Stimulated activated CD4-positive, alpha-beta T cell treated with anti-CD3 and anti-CD28 coated beads, Interleukin-15, amount 100 ng/mL, for 48 hours (primary cell): ENCODE measurements around the gene DNAH10.
"Not testable (repeated sequence)": the region's sequence is repeated elsewhere in the genome, so short reads cannot be mapped to it uniquely, and the experiment has no call there.

Experiments used
- DNase-seq, 2 donors: peaks; one replicate each; pipeline ENCODE4 v3.0.0-alpha.2; 2020; ENCODE audit warnings: low read depth in 2 of 2

Gene DNAH10

DNA sequence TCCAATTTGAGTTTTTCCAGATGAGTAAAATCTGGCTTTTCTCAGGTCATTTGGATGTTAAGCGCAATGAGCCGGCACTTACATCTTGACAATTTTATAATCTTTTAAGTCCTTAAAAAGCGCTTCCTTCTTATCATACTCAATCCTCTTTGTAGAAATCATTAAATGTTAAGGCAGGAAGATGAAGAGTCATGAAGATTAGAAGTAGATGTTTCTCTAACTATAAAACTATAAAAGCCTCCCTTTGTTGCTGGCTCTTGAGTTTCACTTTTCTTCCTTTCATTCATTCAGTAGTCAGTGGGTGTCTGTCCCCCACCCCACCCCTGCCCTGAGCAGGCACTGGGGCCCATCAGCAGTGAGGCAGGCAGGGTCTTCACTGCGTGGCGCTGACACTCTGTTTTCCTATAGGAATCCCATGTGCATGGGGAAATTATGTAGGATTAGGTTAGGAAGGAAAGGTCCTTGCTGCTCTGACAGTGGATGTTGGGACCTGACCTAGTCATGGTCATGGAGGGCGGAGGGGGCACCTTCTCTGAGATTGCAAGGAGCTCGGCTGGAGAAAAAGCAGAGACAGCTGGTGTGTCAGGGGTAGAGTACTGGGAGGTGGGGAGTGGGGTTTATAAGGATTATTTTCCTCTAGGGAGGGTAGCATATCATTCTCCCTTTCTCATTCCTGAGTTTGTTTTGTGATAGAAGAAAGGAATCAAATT lies 144.8 kb downstream of the DNAH10 start:
- DNase-seq: no peak

DNA sequence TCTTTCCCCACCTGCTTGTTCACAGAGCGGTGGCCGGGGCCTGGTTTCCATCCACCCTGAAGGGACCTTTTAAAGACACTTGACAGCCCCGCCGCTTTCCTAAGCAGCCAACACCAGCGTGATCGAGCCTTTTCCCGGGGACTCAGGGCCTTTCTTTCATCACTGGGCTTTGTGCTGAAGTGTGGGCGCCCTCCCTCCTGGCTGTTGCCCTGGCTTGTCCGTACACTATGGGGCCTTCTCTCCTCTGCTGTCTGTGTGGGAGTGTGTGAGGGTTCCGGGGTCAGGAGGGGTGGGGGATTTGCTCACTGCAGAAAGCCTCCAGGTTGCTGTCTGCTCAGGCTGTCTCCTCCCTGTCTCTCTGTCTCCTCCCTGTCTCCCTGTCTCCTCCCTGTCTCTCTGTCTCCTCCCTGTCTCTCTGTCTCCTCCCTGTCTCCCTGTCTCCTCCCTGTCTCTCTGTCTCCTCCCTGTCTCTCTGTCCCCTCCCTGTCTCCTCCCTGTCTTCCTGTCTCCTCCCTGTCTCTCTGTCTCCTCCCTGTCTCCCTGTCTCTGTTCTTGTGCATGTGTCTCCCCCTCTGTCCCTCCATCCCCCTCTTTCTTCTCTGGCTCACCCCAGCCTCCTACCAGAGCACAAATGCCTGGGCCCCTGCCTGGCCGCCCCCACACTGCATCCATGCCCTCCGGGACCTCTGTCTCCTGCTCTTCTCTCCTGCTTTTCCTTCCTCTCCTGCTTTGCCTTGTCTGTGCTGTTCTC lies 145.8 kb downstream of the DNAH10 start:
- DNase-seq: no peak

DNA sequence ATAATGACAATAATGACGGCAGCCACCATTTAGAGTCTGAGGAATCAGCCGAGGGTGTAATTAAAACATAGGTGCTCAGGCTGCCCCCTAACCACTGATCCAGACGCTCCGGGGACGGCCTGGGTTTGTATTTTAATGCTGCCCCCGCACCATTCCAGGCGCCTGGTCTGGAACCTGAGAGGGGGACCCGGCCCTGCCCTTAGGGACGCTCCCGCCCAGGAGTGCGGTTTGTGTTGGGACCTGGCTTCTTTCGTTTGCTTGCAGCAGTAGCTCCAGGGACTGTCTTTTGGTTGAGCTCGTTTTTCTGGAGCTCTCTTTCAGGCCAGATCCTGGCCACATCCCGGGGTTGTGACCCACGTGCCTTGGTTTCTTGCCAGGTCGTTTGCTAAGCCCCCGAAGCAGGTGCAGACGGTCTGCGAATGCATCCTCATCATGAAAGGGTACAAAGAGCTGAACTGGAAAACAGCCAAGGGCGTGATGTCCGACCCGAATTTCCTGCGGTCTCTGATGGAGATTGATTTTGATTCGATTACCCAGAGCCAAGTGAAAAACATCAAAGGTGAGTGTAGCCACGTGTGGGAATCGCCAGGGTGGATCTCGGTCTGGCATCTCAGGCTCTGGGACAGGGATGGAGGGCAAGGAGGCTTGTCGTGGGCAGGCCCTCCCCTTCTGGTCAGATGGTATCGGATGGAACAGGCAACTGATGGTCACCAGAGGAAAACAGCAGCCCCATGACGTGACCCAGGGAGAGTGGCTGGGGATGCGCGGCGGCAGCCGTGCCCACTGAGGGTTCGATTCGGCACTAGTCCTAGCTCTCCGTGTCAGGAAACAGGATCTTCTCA lies 147.0 kb downstream of the DNAH10 start:
- DNase-seq: no peak

DNA sequence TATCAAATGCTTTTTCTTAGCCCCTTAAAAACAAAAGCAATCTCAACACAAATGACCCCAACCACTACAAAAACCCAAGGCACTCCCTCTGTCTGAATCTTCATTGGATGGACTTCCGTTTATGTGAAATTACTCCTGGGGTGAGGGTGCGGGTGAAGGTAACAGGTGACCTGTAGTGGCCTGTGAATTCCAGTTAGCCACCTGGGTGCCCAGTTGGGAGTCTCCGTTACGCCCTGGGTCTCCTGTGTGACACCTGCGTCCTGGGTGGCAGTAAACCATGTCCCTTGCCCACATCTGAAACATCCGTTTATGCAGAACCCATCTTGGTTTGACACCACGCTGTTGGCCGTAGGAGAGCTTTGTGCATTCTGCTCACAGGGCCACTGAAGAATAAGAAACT lies 148.0 kb downstream of the DNAH10 start:
- no peak for DNase-seq

GRCh38 chr12:123910761-123911193 lies 148.7 kb downstream of the DNAH10 start:
- no peak for DNase-seq

DNA sequence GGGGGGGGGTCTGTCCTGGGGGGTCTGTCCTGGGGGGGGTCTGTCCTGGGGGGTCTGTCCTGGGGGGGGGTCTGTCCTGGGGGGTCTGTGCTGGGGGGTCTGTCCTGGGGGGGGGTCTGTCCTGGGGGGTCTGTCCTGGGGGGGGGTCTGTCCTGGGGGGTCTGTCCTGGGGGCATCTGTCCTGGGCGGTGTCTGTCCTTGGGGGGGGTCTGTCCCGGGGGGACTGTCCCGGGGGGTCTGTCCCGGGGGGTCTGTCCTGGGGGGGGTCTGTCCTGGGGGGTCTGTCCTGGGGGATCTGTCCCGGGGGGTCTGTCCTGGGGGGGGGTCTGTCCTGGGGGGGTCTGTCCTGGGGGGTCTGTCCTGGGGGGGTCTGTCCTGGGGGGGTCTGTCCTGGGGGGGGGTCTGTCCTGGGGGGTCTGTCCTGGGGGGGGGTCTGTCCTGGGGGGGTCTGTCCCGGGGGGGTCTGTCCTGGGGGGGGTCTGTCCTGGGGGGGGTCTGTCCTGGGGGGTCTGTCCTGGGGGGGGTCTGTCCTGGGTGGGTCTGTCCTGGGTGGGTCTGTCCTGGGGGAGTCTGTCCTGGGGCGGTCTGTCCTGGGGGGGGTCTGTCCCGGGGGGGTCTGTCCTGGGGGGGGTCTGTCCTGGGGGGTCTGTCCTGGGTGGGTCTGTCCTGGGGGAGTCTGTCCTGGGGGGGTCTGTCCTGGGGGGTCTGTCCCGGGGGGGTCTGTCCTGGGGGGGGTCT lies 149.7 kb downstream of the DNAH10 start:
- DNase-seq: not testable (repeated sequence)

GRCh38 chr12:123912415-123913380 lies 150.6 kb downstream of the DNAH10 start:
- no peak for DNase-seq

DNA sequence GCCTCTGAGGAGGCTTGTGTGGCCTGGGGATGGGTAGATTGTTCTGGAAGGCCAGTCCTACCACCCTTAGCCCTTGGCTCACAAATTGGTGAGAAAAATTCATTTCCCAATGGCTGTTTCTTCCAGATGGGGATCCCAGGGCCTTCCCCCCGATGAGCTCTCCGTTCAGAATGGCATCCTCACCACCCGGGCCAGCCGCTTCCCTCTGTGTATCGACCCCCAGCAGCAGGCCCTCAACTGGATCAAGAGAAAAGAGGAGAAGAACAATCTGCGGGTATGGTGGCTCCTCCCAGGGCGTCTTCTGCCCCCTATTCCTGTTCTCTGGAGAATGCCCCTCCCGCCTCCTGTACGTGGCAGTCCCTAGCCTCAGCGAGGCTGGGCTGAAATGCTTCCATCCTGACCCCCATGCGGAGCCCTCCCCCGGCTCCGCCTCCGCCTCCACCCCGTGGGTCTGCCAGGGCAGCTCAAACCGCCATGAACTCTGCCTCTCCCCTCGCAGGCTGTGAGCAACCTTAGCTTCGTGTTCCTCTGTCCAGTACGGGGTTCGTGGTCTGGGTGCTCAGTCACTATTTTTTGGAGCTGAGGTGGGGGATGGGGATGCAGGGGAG lies 152.7 kb downstream of the DNAH10 start:
- DNase-seq: no peak

- peak; percentile 46 to 65 for DNase-seq
These were observed 154.6 kb downstream of the DNAH10 start for GRCh38 chr12:123916729-123917128.

- DNase-seq: no peak
These were observed 155.3 kb downstream of the DNAH10 start for GRCh38 chr12:123917337-123917850.

GRCh38 chr12:123919980-123920360 lies 157.9 kb downstream of the DNAH10 start:
- DNase-seq: no peak

- DNase-seq: no peak
These were observed 160.9 kb downstream of the DNAH10 start for GRCh38 chr12:123923038-123923437.

DNA sequence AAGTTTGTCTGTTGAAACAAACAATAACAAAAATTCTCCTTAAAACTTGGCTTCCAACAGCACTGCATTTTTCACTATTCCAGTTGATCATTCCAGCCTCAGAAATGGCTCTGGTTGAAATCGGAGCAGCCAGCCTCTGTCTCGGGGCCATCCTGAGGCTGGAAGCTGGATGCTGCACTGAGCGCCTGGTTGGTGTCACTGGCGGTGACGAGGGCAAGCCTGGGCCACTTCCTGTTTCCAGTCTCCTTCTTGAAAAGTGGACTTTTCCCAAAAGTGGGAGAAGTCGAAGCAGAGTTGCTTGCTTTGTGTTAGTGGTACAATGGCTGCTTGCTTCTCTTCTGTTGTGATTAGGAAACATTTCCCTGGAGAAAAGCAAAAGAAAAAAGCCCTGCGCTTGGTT lies 161.8 kb downstream of the DNAH10 start:
- DNase-seq: no peak

GRCh38 chr12:123924539-123924938 lies 162.4 kb downstream of the DNAH10 start:
- DNase-seq: no peak

- no peak for DNase-seq
These were observed 166.3 kb downstream of the DNAH10 start for GRCh38 chr12:123928274-123928865.

DNA sequence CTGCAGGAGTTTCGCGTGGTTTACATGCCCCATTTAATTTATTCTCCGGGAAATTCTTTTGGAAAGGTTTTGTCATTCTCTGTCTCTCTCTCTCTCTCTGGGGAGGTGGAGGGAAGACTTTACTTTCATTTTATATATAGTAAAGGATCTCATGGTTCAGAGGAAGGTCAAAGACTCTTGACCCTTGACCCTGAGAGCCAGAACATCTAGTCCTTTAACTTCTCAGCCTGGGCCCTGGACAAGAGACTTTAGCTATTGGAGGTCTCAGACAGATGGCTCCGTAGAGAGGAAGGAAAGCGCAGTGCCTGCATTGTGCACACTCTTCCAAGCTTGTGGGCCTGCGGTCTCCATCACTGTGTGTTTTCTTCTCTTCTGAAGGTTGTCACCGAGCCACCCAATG lies 166.8 kb downstream of the DNAH10 start:
- DNase-seq: no peak

DNA sequence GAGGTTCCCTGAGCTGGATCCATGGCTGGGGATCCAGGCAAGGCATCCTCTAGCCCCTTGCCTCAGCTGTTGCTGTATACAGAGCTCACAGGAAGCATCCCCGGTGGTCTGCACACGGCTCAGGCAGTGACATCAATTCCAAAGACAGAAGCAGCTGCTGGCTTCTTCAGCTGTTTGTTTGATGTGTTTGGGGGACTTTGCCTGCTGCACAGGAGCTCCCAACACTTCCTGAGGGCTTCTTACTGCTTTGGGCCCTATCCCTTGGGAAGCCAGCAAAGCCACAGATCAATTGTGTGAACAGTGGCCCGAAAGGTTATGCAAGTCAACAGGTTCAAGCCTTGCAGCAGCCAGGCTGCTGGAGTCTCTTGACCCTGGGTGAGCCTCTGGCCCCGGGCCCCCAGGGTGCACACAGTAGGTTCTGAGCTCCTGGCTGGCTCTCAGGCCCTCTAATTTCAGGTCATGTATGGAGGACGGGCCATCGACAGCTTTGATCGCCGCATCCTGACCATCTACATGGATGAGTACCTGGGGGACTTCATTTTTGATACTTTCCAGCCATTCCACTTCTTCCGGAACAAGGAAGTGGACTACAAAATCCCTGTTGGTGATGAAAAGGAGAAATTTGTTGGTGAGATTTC lies 168.0 kb downstream of the DNAH10 start:
- DNase-seq: no peak

GRCh38 chr12:123931686-123932321 lies 169.7 kb downstream of the DNAH10 start:
- DNase-seq: peak in 1 of 2 donors; percentile 18
